Raji (cell line): ENCODE data around the gene ECSCR.

Source experiments
- POLR2A ChIP-seq: IDR thresholded peaks from 2 replicates; pipeline ENCODE4 v1.6.1; 2011; ENCODE audit warnings: low read depth, low read length, control low read depth; ENCODE audit not compliant: insufficient read depth

Gene ECSCR

GRCh38 chr5:139453683-139454567 is 8.6 kb downstream of the ECSCR start:
- no peak for TF ChIP-seq POLR2A

GRCh38 chr5:139451878-139452660 is 10.5 kb downstream of the ECSCR start:
- TF ChIP-seq POLR2A: no peak

GRCh38 chr5:139451176-139451575 is 11.4 kb downstream of the ECSCR start:
- TF ChIP-seq POLR2A: no peak

GRCh38 chr5:139446956-139447779 is 15.4 kb downstream of the ECSCR start:
- no peak for TF ChIP-seq POLR2A

GRCh38 chr5:139445325-139446170 is 17.0 kb downstream of the ECSCR start:
- TF ChIP-seq POLR2A: no peak

- TF ChIP-seq POLR2A: no peak
Observed at GRCh38 chr5:139443831-139444453, 18.6 kb downstream of the ECSCR start.

- TF ChIP-seq POLR2A: peak; percentile 76
Observed at GRCh38 chr5:139439013-139439903, 23.3 kb downstream of the ECSCR start, which contains the start of gene DNAJC18. Gene DNAJC18 (minus strand): TSS chr5:139439525. CDS start chr5:139439445, 80 bp downstream.

GRCh38 chr5:139438707-139439012 is 23.9 kb downstream of the ECSCR start:
- no peak for TF ChIP-seq POLR2A

GRCh38 chr5:139435676-139436075 is 26.9 kb downstream of the ECSCR start:
- TF ChIP-seq POLR2A: no peak

- no peak for TF ChIP-seq POLR2A
Observed at GRCh38 chr5:139431706-139432105, 30.8 kb downstream of the ECSCR start.

GRCh38 chr5:139430015-139430414 is 32.5 kb downstream of the ECSCR start:
- TF ChIP-seq POLR2A: no peak

GRCh38 chr5:139426203-139426885 is 36.2 kb downstream of the ECSCR start:
- no peak for TF ChIP-seq POLR2A
